Measurements from ENCODE around the gene GALNT9. TPM values are rescaled to one million over a fixed set of nuclear protein-coding genes. Genes with fewer than 3 reads are reported as not detected.

The GALNT9 gene
- total and polyA plus RNA-seq, 2 experiments from 2014 or later = 3.9 to 4.7 TPM

DNA sequence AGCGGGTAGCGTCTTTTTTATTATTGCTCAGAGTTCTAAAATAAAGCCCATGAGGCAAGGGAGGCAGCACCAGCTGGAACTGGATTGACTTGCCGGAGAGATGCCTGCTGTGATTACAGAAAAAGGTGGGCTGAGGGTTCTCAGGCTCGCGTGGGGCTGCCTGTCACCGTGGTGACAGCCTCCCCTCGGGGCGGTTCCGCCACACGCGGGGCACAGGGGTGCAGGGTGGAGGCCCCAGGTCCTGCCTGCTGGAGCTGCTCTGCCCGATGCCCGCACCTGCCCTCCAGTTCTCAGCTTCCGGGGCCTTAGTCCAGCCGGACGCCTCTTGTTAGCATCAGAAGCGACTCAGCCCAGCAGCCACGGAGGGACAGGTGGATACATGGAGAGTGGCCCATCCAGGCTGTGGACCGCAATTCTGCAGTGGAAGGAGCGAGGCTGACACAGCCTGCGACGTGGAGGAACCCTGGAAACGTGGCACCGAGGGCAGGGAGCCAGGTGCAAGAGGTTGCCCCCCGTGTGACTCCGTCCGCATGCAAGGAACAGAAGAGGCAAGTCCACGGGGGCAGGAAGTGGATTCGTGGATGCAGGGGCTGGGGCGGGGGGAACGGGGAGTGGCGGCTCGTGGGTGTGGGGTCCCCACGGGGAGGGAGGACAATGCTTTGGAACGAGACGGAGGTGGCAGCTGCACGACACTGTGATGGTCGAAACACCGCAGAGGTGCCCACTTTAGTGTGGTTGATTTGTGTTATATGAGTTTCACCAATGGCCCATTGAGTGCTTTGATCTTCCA lies 79.5 kb downstream of the GALNT9 start:
- no peak for DNase-seq (ENCODE audit: low spot score)
- Histone ChIP-seq H3K27ac (no peak overlapping the region), H3K9me2 (replicated peaks; ENCODE audit: insufficient read depth) (no peaks in the 10 kb centered on the region), H3K4me3 (no peak overlapping the region), H3K9me3 (ENCODE audit: low read depth) (no peaks in the 10 kb centered on the region), H3K36me3 (replicated peaks; ENCODE audit: insufficient read depth, low read depth) (no peaks in the 10 kb centered on the region), H3K4me2 (no peak overlapping the region), H3K27me3 (peaks cover 7% of the 10 kb centered on the region), H3K79me2 (no peaks in the 10 kb centered on the region), H2AFZ (no peak overlapping the region), H3K4me1 (ENCODE audit: insufficient read depth) (no peaks in the 10 kb centered on the region), H4K20me1 (ENCODE audit: insufficient read depth, poor library complexity, severe bottlenecking) (no peaks in the 10 kb centered on the region)
- TF ChIP-seq, protein P1, sequence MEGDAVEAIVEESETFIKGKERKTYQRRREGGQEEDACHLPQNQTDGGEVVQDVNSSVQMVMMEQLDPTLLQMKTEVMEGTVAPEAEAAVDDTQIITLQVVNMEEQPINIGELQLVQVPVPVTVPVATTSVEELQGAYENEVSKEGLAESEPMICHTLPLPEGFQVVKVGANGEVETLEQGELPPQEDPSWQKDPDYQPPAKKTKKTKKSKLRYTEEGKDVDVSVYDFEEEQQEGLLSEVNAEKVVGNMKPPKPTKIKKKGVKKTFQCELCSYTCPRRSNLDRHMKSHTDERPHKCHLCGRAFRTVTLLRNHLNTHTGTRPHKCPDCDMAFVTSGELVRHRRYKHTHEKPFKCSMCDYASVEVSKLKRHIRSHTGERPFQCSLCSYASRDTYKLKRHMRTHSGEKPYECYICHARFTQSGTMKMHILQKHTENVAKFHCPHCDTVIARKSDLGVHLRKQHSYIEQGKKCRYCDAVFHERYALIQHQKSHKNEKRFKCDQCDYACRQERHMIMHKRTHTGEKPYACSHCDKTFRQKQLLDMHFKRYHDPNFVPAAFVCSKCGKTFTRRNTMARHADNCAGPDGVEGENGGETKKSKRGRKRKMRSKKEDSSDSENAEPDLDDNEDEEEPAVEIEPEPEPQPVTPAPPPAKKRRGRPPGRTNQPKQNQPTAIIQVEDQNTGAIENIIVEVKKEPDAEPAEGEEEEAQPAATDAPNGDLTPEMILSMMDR (IDR thresholded peaks at IDR 0.05; ENCODE audit: poor library complexity) = no peak
- TF ChIP-seq EZH2 (IDR thresholded peaks at IDR 0.05; ENCODE audit: borderline replicate concordance) (no peak), EZH2phosphoT487 (IDR thresholded peaks at IDR 0.05; ENCODE audit: low read depth, severe bottlenecking, unreplicated experiment) (no peak)
- WGBS (ENCODE audit: low lambda C conversion rate, missing lambda C conversion rate) = 92% methylated on average over 37 of the region's 39 CpGs

DNA sequence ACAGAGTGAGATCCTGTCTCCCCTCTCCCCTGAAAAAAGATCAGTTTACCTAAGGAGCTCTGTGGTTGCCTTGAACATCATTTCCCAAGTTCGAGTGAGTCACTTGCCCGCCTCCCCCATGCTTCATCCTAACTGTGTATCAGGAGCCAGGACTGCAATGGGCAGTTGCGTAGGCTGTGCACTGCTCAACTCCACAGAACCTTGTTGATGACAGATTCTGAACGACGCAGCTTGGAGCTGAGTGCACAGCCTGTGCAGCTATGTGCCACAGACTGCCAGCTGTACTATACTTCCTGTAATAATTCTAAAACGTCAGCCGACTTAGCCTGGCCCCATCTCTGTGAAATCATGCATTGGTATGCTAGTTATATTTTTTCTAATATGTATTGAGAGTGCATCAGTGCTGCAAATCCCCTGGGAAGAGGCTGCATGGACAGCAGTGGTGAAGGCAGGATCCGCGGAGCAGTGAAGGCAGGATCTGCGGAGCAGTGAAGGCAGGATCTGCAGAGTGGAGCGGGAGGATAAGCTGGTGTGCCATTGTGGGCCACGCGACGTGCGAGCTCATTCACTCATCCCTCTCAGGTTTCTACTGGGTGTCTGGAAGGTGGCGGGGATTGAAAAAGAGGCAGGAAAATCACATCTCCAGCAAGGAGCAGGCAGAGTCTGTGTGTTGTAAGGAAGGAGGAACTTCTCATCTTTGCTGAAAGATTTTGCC lies 80.8 kb downstream of the GALNT9 start:
- H3K9me2 ChIP-seq (replicated peaks; ENCODE audit: insufficient read depth) = no peaks in the 10 kb centered on the region
- H3K79me2 ChIP-seq = no peaks in the 10 kb centered on the region
- H3K4me2 ChIP-seq = no peak overlapping the region
- 79% methylated on average over 16 of the region's 16 CpGs for WGBS (ENCODE audit: low lambda C conversion rate, missing lambda C conversion rate)
- DNase-seq (ENCODE audit: low spot score) = no peak
- H3K4me1 ChIP-seq (ENCODE audit: insufficient read depth) = no peaks in the 10 kb centered on the region
- no peaks in the 10 kb centered on the region for H3K36me3 ChIP-seq (replicated peaks; ENCODE audit: insufficient read depth, low read depth)
- no peak overlapping the region for H3K27ac ChIP-seq
- TF ChIP-seq EZH2 (IDR thresholded peaks at IDR 0.05; ENCODE audit: borderline replicate concordance) (no peak), EZH2phosphoT487 (IDR thresholded peaks at IDR 0.05; ENCODE audit: low read depth, severe bottlenecking, unreplicated experiment) (no peak)
- TF ChIP-seq, protein P1 (IDR thresholded peaks at IDR 0.05; ENCODE audit: poor library complexity) = no peak
- H3K27me3 ChIP-seq = no peaks in the 10 kb centered on the region
- H4K20me1 ChIP-seq (ENCODE audit: insufficient read depth, poor library complexity, severe bottlenecking) = no peaks in the 10 kb centered on the region
- no peak overlapping the region for H3K4me3 ChIP-seq
- H2AFZ ChIP-seq = no peak overlapping the region
- no peaks in the 10 kb centered on the region for H3K9me3 ChIP-seq (ENCODE audit: low read depth)

DNA sequence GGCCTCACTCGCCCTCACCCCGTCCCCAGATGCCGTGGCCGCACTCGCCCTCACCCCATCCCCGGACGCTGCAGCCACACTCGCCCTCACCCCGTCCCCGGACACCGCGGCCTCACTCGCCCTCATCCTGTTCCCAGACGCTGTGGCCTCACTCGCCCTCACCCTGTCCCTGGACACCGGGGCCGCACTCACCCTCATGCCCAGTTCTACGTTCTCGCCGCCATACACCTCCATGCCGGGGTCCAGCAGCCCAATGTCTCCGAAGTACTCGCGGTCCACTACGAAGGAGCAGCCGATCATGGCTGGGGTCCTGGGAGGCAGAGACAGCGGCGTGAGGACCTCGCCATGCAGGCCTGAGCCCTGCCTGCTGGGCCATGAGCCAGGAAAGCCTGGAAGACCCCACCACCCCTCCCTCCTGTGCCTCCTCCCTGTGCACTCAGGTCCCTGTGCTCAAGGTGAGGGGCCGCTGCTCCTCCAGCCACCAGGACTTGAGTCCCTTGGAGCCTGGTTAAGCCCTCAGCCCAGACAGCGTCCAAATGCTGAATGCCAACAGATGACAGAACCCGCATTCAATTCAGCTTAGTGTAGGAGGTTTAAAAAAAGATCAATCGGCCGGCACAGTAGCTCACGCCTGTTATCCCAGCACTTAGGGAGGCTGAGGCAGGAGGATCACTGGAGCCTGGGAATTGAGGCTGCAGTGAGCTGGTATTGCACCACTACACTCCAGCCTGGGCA lies 81.5 kb downstream of the GALNT9 start:
- WGBS (ENCODE audit: low lambda C conversion rate, missing lambda C conversion rate) = 96% methylated on average over 27 of the region's 35 CpGs

More for the DNA sequence above, 81.5 kb downstream of the GALNT9 start:
- Histone ChIP-seq H3K27me3 (no peaks in the 10 kb centered on the region), H4K20me1 (ENCODE audit: insufficient read depth, poor library complexity, severe bottlenecking) (no peaks in the 10 kb centered on the region), H3K4me1 (ENCODE audit: insufficient read depth) (no peaks in the 10 kb centered on the region), H3K4me3 (no peak overlapping the region), H2AFZ (no peak overlapping the region), H3K79me2 (no peaks in the 10 kb centered on the region), H3K36me3 (replicated peaks; ENCODE audit: insufficient read depth, low read depth) (no peaks in the 10 kb centered on the region), H3K9me2 (replicated peaks; ENCODE audit: insufficient read depth) (no peaks in the 10 kb centered on the region), H3K9me3 (ENCODE audit: low read depth) (no peaks in the 10 kb centered on the region), H3K4me2 (no peak overlapping the region), H3K27ac (no peak overlapping the region)
- TF ChIP-seq EZH2phosphoT487 (IDR thresholded peaks at IDR 0.05; ENCODE audit: low read depth, severe bottlenecking, unreplicated experiment) = no peak
- TF ChIP-seq EZH2 (IDR thresholded peaks at IDR 0.05; ENCODE audit: borderline replicate concordance) = no peak
- TF ChIP-seq, protein P1 (IDR thresholded peaks at IDR 0.05; ENCODE audit: poor library complexity) = no peak
- DNase-seq (ENCODE audit: low spot score) = no peak

Data from hepatocyte (in vitro differentiated cells).